ENCODE measurements around the gene KIF5B. TPM values are rescaled to one million over a fixed set of nuclear protein-coding genes. Genes with fewer than 3 reads are reported as not detected.

The KIF5B gene
- total and polyA plus RNA-seq, 9 of the 15 experiments (the other 6 are each of a cell fraction or from before 2014, with no cell fraction given) = 24.4 to 94.4 (median 68.9) TPM

DNA sequence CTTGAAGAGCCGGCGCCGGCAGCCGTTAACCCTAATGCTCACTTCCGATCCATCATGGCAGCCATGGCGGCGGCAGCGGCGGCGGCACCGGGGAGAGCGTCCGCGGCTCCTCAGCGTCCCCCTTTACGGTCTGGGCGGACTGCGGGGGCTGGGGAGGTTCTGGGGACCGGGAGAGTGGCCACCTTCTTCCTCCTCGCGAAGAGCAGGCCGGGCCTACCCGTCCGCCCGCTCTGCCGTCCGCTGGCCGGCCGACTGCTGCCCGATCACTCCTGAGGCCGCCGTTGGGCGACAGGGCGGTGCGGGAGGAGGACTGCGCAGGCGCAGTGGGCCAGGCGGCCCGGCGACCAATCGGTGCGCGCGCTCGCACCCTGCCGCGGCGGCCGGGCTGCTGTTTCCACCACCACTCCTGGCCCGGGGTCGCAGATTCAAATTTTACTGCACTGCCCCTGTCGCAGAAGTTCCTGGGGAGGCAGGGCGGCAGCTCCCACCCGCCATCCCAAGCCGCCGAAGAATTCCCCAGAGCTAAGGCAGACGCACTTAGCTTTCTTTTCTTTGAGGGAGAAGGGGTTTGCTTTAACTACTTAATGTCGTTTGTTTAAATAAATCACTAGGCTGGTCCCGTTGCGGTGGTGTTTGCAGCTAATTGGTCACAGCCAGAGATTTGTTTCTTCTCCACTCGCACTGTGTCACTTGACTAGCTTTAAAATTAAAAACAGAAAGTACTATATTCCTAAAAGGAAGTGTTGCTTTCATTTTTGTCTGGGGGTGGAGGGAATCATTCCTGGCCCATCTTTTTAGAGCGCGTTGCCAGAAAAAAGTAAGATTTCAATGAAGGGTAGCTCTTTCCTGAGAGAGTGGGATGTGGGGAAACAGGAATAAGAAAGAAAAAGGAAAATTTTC, at the start of gene KIF5B (continued):
- peak; percentile 62 for TF ChIP-seq NFIC (IDR thresholded peaks at IDR 0.05)
- TF ChIP-seq HCFC1 (IDR thresholded peaks at IDR 0.05; ENCODE audit: low read depth, low read length) = peak; percentile 51
- TF ChIP-seq, protein P1, sequence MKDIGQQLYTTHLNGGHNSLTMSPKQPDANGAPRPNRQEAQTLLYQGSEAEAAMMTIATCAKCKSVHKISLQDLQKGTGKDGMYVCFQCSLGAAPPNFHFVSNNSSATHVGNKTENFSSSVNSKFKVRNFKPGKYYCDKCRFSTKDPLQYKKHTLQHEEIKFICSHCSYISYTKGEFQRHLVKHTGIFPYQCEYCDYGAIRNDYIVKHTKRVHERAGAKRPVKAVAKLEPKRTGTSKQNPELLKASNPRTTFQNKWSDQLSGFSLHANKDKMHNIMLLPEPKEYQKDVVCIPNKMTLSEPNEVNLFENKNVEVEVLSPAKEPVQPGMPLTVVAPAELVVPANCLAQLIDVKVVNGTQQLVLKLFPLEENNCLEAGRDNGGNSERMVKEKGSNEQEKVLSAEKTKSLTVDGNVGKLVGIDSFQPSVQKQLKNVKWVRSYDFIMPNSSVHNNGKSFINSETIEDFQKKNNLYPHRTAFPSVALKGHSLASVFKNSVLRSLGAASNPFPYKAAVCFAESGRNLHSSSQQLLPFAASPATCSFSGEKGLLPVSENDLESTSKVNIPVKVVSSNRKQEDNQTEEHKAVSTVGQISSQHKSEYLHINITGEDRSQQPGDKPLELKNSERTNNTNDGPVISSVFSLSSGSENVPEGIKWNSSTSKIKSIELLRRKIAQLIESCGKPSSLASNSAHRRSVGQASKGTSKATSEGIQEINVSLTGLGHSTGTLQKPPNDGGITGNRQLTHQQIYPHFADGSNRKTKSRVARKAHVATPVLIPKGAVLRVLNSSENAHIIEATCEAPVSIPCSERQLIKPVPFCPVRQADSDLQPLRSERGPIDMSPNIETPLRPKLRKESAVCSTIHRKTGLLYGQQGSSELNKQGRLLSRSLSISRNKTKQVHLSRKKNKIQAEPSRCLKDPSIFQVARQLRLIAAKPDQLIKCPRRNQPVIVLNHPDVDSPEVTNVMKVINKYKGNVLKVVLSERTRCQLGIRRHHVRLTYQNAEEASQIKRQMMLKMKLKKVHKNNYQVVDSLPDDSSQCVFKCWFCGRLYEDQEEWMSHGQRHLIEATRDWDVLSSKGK (CRISPR knock-in tag; IDR thresholded peaks at IDR 0.05) = no peak
- no peak for TF ChIP-seq STAT5B (CRISPR knock-in tag; IDR thresholded peaks at IDR 0.05)
- TF ChIP-seq POU5F1 (IDR thresholded peaks at IDR 0.05; ENCODE audit: borderline replicate concordance, low read depth, low read length, partially characterized antibody) = no peak
- no peak for TF ChIP-seq CHD1 (IDR thresholded peaks at IDR 0.05; ENCODE audit: low read length)
- TF ChIP-seq, protein P2, sequence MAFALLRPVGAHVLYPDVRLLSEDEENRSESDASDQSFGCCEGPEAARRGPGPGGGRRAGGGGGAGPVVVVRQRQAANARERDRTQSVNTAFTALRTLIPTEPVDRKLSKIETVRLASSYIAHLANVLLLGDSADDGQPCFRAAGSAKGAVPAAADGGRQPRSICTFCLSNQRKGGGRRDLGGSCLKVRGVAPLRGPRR (CRISPR knock-in tag; IDR thresholded peaks at IDR 0.05) = no peak
- TF ChIP-seq CBX3 (IDR thresholded peaks at IDR 0.05; ENCODE audit: borderline replicate concordance in 1 of 2, low read length in 2 of 2) = no peak
- TF ChIP-seq ZKSCAN1 (IDR thresholded peaks at IDR 0.05; ENCODE audit: low read depth, low read length) = 0 out of 2 replicates have a peak, but pooled peaks have one; percentile 23
- no peak for TF ChIP-seq NBN (IDR thresholded peaks at IDR 0.05; ENCODE audit: low read depth)
- TF ChIP-seq SRF (CRISPR knock-in tag; IDR thresholded peaks at IDR 0.05) = no peak; a peak in 1 of 4 replicates
- TF ChIP-seq GATAD2B (IDR thresholded peaks at IDR 0.05; ENCODE audit: borderline replicate concordance) = no peak
- TF ChIP-seq ZNF766 (CRISPR knock-in tag; conservative IDR thresholded peaks at IDR 0.05) = no peak
- TF ChIP-seq, protein P3, sequence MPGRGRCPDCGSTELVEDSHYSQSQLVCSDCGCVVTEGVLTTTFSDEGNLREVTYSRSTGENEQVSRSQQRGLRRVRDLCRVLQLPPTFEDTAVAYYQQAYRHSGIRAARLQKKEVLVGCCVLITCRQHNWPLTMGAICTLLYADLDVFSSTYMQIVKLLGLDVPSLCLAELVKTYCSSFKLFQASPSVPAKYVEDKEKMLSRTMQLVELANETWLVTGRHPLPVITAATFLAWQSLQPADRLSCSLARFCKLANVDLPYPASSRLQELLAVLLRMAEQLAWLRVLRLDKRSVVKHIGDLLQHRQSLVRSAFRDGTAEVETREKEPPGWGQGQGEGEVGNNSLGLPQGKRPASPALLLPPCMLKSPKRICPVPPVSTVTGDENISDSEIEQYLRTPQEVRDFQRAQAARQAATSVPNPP (IDR thresholded peaks at IDR 0.05; ENCODE audit: borderline replicate concordance, insufficient read depth, insufficient read length) = no peak

Measured in K562 (cell line).